Measurements from ENCODE around the gene SMIM8. TPM values are rescaled to one million over a fixed set of nuclear protein-coding genes. Genes with fewer than 3 reads are reported as not detected.
"Not testable (repeated sequence)": the region's sequence is repeated elsewhere in the genome, so short reads cannot be mapped to it uniquely, and the experiment has no call there.

Gene SMIM8
- total RNA-seq, 2 donors from 2014 or later: 8.4 to 14.5 TPM

DNA sequence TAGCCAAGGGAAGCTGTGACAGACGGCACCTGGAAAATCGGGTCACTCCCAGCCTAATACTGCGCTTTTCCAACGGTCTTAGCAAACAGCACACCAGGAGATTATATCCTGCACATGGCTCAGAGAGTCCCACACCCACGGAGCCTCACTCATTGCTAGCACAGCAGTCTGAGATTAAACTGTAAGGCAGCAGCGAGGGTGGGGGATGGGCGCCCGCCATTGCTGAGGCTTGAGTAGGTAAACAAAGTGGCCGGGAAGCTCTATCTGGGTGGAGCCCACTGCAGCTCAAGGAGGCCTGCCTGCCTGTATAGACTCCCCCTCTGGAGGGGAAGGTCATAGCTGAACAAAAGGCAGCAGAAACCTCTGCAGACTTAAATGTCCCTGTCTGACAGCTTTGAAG, 21.1 kb upstream of the SMIM8 start:
- DNase-seq; H3K36me3 Mint-ChIP-seq (ENCODE audit: insufficient read depth in 2 of 2); ATAC-seq (replicated peaks in 1 of 2); H3K4me1 Mint-ChIP-seq (ENCODE audit: low read depth); H3K27ac Mint-ChIP-seq; H3K4me3 Mint-ChIP-seq; H3K9me3 Mint-ChIP-seq: not testable (repeated sequence)
- H3K27me3 Mint-ChIP-seq (ENCODE audit: low read depth): peaks cover 40% of the 10 kb centered on the region

DNA sequence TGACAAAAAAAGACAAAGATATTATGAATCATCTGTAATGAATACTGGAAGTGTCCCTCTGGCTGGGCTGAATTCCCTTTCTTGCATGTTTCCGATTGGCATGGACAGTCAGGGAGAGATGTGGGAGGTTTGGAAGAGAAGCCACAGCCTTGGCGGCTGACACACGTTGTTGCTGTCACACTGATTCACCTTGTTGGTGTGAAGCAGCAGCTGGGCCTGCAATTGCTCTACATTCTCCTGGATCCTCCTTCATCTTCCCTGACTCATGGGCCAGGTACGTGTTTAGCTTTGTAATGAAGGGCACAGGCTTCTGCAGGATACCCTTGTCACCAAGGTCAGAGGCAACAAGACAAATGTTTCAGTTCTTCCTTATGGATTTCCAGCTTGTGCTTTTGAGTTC, 13.4 kb upstream of the SMIM8 start:
- H3K4me1 Mint-ChIP-seq (ENCODE audit: low read depth): no peaks in the 10 kb centered on the region
- peaks cover 1 to 2% of the 10 kb centered on the region in 2 donors for H3K36me3 Mint-ChIP-seq (ENCODE audit: insufficient read depth in 2 of 2)
- peaks cover 33% of the 10 kb centered on the region for H3K27me3 Mint-ChIP-seq (ENCODE audit: low read depth)
- peaks cover 2% of the 10 kb centered on the region in 2 donors for H3K9me3 Mint-ChIP-seq
- no peak for ATAC-seq (replicated peaks in 1 of 2)
- no peak for DNase-seq
- no peak overlapping the region for H3K27ac Mint-ChIP-seq
- H3K4me3 Mint-ChIP-seq: no peak overlapping the region

DNA sequence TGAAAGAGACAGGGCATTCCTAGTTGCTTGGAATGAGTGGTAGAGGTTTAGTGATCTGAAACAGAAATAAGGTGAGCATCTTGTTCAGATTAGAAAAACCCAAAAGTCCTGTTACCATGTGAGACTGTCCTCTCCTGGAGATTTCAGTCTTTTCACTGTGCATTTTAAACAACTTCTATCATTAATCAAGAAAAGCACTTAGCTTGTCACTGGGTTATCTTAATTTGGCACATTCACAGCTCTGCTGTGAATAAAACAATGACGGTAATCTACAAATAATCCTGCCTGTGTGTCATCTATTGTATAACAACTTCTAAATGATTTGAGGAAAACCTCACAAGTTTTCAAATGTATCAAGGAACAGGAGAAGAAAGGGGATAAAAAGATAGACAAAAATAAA, 9.5 kb upstream of the SMIM8 start:
- ATAC-seq (replicated peaks in 1 of 2): no peak
- Mint-ChIP-seq H3K27ac (no peak overlapping the region), H3K4me1 (ENCODE audit: low read depth) (no peaks in the 10 kb centered on the region), H3K36me3 (ENCODE audit: insufficient read depth in 2 of 2) (no peaks in the 10 kb centered on the region), H3K27me3 (ENCODE audit: low read depth) (peaks cover 51% of the 10 kb centered on the region), H3K4me3 (no peak overlapping the region), H3K9me3 (no peaks in the 10 kb centered on the region)
- DNase-seq: no peak

DNA sequence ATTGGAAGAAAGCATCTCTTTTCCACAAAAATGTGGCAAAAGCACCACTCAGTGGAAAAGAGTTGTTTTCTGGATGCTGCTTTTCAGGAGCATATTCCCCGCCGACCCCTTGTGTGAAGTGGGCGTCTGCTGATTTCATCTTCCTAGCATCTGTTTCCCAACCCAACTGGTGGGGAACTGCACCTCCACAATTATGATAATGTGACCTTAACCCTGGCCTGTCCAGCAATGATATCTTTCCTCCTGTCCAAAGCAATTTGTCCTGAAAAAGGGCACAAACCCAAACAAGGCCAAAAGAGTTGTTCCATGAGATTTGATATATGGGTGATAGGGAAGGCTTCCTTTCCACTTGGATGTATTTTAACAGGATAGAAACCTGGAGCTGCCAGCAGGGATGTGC, 7.3 kb upstream of the SMIM8 start:
- Mint-ChIP-seq H3K36me3 (ENCODE audit: insufficient read depth in 2 of 2) (no peaks in the 10 kb centered on the region), H3K27me3 (ENCODE audit: low read depth) (peaks cover 57% of the 10 kb centered on the region), H3K9me3 (no peaks in the 10 kb centered on the region), H3K4me3 (no peak overlapping the region), H3K4me1 (ENCODE audit: low read depth) (no peaks in the 10 kb centered on the region), H3K27ac (no peak overlapping the region)
- DNase-seq (no peak), ATAC-seq (replicated peaks in 1 of 2) (no peak)

DNA sequence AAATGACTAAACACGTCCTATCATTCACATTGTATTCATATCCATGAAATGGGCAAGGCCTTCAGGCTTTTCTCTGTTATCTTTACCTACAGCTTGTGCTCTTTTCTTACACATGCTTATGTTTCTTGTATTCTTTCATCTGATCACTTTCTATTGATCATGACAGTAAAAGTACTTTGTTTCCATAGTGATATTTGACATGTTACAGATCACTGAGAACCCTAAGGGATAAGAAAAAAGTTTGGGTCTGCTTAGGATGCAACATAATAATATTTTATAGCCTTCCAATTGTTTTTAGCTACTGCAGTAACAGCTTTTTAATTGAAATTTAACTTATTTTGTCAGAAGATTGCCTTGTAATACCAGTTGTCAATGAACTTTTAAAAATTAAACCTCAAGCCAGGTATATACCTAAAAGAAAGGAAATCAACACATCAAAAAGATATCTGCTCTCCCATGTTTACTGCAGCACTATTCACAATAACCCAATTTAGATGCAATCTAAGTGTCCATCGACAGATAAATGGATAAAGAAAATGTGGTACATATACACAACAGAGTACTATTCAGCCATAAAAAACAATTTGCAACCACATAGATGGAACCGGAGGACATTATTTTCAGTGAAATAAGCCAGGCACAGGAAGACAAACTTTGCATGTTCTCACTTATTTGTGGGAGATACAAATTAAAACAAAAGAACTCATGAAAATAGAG, 3.0 kb upstream of the SMIM8 start:
- Mint-ChIP-seq H3K27ac (no peak overlapping the region), H3K27me3 (ENCODE audit: low read depth) (peaks cover 25% of the 10 kb centered on the region), H3K4me1 (ENCODE audit: low read depth) (peaks cover 10% of the 10 kb centered on the region), H3K4me3 (no peak overlapping the region), H3K9me3 (no peaks in the 10 kb centered on the region), H3K36me3 (ENCODE audit: insufficient read depth in 2 of 2) (peaks cover 3 to 4% of the 10 kb centered on the region in 2 donors)
- ATAC-seq (replicated peaks in 1 of 2): no peak
- DNase-seq: no peak

DNA sequence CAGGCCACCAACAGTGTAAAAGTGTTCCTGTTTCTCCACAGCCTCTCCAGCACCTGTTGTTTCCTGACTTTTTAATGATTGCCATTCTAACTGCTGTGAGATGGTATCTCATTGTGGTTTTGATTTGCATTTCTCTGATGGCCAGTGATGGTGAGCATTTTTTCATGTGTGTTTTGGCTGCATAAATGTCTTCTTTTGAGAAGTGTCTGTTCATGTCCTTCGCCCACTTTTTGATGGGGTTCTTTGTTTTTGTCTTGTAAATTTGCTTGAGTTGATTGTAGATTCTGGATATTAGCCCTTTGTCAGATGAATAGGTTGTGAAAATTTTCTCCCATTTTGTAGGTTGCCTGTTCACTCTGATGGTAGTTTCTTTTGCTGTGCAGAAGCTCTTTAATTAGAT, 1.5 kb downstream of the SMIM8 start:
- peaks cover 10% of the 10 kb centered on the region for H3K4me1 Mint-ChIP-seq (ENCODE audit: low read depth)
- DNase-seq; H3K9me3 Mint-ChIP-seq; ATAC-seq (replicated peaks in 1 of 2); H3K27ac Mint-ChIP-seq; H3K36me3 Mint-ChIP-seq (ENCODE audit: insufficient read depth in 2 of 2); H3K27me3 Mint-ChIP-seq (ENCODE audit: low read depth): not testable (repeated sequence)
- H3K4me3 Mint-ChIP-seq: peak overlapping the region in 1 of 2 donors; percentile 66

DNA sequence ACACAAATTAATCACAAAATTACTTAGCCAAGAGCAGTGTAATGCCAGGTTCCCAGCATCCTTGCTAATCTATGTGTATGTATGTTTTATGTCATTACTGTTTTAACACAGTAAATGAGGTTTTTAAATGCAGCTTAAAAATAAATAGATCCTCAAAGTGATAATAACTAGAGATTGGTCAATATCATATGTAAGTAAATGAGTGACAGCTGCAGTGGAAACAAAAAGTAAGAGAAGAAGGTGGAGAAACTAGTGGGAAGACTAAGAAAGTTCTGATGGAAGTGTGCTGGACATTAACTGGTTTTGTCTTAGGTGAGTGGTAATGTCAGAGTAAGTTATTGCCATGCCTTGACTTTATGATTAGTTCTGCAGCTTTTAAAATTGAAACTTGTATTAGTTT, 8.6 kb downstream of the SMIM8 start:
- ATAC-seq (replicated peaks in 1 of 2): no peak
- Mint-ChIP-seq H3K4me1 (ENCODE audit: low read depth) (peaks cover 22% of the 10 kb centered on the region), H3K27me3 (ENCODE audit: low read depth) (no peaks in the 10 kb centered on the region), H3K9me3 (peaks cover 3 to 5% of the 10 kb centered on the region in 2 donors), H3K27ac (no peak overlapping the region), H3K4me3 (no peak overlapping the region), H3K36me3 (ENCODE audit: insufficient read depth in 2 of 2) (peaks cover 3 to 6% of the 10 kb centered on the region in 2 donors)
- DNase-seq: no peak

DNA sequence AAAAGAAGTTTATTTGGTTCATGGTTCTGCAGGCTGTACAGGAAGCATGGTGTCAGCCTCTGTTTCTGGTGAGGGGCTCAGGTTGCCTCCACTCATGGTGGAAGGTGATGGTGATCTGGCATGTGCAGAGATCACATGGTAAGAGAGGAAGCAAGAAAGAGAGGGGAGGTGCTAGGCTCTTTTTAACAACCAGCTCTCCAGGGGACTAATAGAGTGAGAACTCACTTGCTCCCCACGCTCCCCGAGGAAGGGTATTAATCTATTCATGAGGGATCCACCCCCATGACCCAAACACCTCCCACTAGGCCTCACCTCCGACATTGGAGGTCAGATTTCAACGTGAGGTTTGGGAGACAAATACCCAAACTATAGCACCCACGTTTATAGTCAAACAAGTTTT, 10.6 kb downstream of the SMIM8 start:
- H3K4me1 Mint-ChIP-seq (ENCODE audit: low read depth): peaks cover 22% of the 10 kb centered on the region
- H3K9me3 Mint-ChIP-seq: peaks cover 0 to 3% of the 10 kb centered on the region in 2 donors
- no peaks in the 10 kb centered on the region for H3K27me3 Mint-ChIP-seq (ENCODE audit: low read depth)

DNA sequence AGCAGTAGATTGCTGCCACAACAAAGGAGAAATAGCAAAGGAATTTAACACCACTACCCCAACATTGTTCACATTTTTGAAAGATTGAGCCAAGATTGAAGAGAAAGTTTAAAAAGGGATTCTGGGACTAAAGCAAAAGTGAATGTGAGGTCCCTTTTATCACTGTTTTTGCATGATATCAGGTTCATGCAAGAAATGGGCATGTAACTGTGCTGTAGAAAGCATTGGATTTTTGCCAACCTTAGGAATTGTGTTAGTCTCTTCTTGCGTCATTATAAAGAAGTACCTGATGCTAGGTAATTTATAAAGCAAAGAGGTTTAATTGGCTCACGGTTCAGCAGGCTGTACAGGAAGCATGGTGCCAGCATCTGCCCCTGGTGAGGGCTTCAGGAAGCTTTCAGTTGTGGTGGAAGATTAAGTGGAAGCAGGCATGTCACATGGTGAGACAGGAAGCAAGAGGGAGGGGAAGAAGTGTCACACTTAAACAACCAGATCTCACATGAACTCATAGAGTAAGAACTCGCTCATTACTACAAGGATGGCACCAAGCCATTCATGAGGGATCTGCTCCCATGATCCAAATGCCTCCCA, 11.3 kb downstream of the SMIM8 start:
- DNase-seq (no peak), ATAC-seq (replicated peaks in 1 of 2) (no peak)
- Mint-ChIP-seq H3K27me3 (ENCODE audit: low read depth) (no peaks in the 10 kb centered on the region), H3K27ac (peak overlapping the region; percentile 29), H3K4me1 (ENCODE audit: low read depth) (peaks cover 22% of the 10 kb centered on the region), H3K4me3 (no peak overlapping the region), H3K9me3 (peaks cover 0 to 3% of the 10 kb centered on the region in 2 donors), H3K36me3 (ENCODE audit: insufficient read depth in 2 of 2) (peaks cover 0 to 3% of the 10 kb centered on the region in 2 donors)

More for the DNA sequence above, 10.6 kb downstream of the SMIM8 start:
- Mint-ChIP-seq H3K36me3 (ENCODE audit: insufficient read depth in 2 of 2) (peaks cover 0 to 3% of the 10 kb centered on the region in 2 donors), H3K4me3 (no peak overlapping the region), H3K27ac (no peak overlapping the region)
- no peak for ATAC-seq (replicated peaks in 1 of 2)
- no peak for DNase-seq

DNA sequence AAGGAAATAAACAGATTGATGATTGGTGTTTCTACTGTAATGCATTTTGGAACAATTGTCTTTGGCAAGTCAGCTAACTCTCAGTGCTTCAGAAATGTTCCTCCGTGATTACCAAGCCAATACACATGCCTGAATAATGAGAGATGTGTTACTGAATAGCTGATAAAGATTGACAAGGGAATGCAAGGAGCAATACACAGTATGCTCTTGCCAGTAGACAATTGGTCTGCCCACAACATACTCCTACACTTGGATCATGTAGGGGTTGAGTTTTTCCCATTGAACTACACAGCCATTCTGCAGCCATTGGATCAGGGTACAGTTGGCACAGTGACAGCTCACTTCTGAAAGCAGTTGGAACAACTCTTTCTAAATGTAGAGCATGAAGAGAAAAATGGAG, 12.3 kb downstream of the SMIM8 start:
- Mint-ChIP-seq H3K4me3 (no peak overlapping the region), H3K36me3 (ENCODE audit: insufficient read depth in 2 of 2) (peaks cover 0 to 3% of the 10 kb centered on the region in 2 donors), H3K4me1 (ENCODE audit: low read depth) (peaks cover 17% of the 10 kb centered on the region), H3K9me3 (peaks cover 0 to 3% of the 10 kb centered on the region in 2 donors), H3K27me3 (ENCODE audit: low read depth) (no peaks in the 10 kb centered on the region), H3K27ac (no peak overlapping the region)
- DNase-seq: no peak
- ATAC-seq (replicated peaks in 1 of 2): no peak

DNA sequence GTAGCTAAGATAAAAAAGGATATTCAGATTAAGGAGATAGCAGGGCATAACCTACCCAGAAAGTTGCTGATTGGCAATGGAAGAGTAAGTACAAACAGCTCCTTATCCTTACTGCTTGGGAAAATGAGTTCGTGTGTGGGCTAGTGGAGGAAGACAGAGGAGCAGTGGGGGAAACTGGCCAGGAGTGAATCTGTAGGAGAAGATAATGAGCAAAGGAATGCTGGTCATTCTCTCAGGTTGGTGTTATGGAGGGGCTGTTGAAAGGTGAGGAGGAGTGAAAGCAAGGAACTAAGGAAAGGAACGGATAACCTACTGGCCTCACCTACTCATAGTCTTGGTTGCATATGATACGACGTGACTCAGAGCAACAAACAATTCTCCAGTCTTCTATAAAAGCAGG, 14.0 kb downstream of the SMIM8 start:
- no peak for ATAC-seq (replicated peaks in 1 of 2)
- DNase-seq: no peak
- H3K4me1 Mint-ChIP-seq (ENCODE audit: low read depth): peaks cover 17% of the 10 kb centered on the region
- peaks cover 0 to 3% of the 10 kb centered on the region in 2 donors for H3K9me3 Mint-ChIP-seq
- no peak overlapping the region for H3K4me3 Mint-ChIP-seq
- peaks cover 0 to 3% of the 10 kb centered on the region in 2 donors for H3K36me3 Mint-ChIP-seq (ENCODE audit: insufficient read depth in 2 of 2)
- H3K27ac Mint-ChIP-seq: no peak overlapping the region
- no peaks in the 10 kb centered on the region for H3K27me3 Mint-ChIP-seq (ENCODE audit: low read depth)

DNA sequence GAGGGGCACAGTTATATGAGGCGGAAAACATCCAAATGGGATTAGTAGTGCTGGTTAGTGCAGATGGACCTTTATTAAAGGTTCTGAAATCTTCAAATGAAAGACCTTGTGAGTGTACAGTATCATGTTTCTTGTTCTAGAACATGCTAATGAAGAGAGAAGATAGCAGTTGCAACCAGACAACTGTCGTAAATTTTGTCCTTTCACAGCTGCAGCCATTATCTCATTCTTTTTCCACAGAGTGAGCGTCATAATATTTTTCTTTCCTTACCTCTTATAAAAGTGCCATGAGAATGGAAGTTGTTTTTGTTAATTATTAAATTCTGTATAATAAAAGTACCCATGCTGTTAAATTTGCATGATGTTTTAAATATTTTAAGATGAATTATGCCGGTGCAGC, 17.8 kb downstream of the SMIM8 start:
- Mint-ChIP-seq H3K4me3 (no peak overlapping the region), H3K27me3 (ENCODE audit: low read depth) (no peaks in the 10 kb centered on the region), H3K27ac (no peak overlapping the region), H3K4me1 (ENCODE audit: low read depth) (peaks cover 5% of the 10 kb centered on the region), H3K36me3 (ENCODE audit: insufficient read depth in 2 of 2) (no peaks in the 10 kb centered on the region), H3K9me3 (no peaks in the 10 kb centered on the region)
- ATAC-seq (replicated peaks in 1 of 2): no peak
- no peak for DNase-seq

DNA sequence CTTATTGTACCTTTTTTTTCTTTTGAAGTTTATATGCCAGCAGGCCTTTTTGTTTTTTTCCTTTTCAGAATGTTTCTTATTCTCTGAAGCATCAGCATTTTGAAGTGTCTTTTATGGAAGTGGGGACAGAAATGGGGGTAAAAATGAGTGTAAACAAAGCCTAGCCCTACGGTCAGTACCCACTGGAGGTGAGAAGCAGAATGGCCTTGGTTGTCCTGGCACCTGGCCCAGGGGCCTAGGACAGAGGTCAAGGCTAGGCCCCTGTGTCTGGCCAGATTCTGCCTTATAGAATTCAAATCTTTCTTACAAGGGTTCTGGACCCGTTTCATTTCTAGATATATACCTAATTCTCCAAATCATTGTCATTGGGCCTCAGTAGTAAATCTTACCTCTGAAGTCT, 18.8 kb downstream of the SMIM8 start:
- no peak overlapping the region for H3K4me3 Mint-ChIP-seq
- no peaks in the 10 kb centered on the region for H3K9me3 Mint-ChIP-seq
- H3K36me3 Mint-ChIP-seq (ENCODE audit: insufficient read depth in 2 of 2): no peaks in the 10 kb centered on the region
- no peak for DNase-seq
- H3K4me1 Mint-ChIP-seq (ENCODE audit: low read depth): peaks cover 5% of the 10 kb centered on the region
- H3K27me3 Mint-ChIP-seq (ENCODE audit: low read depth): no peaks in the 10 kb centered on the region
- no peak for ATAC-seq (replicated peaks in 1 of 2)
- H3K27ac Mint-ChIP-seq: no peak overlapping the region

DNA sequence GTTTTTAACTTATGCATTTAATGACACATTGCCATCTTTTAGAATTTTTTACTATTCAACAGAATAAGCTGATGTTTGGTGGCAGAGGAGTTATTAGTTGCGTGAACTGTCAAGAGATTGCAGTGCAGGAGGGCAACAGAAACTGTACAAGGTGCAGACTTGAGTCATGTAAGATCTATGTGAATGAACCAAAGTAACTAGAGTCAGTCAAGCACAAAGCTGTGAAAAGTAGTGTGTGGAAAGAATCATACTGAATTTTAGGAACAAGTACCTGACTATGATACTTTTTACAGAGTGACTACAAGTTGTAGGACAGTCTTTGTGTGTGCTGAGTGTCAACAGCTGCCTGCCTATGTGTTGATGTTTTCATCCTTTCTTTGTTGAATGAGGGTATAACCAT, 19.5 kb downstream of the SMIM8 start:
- ATAC-seq (replicated peaks in 1 of 2) (no peak), DNase-seq (no peak)
- Mint-ChIP-seq H3K27ac (no peak overlapping the region), H3K4me3 (no peak overlapping the region), H3K9me3 (no peaks in the 10 kb centered on the region), H3K27me3 (ENCODE audit: low read depth) (no peaks in the 10 kb centered on the region), H3K36me3 (ENCODE audit: insufficient read depth in 2 of 2) (no peaks in the 10 kb centered on the region), H3K4me1 (ENCODE audit: low read depth) (peaks cover 5% of the 10 kb centered on the region)
